ENCODE measurements around the gene MYO9B. TPM values are rescaled to one million over a fixed set of nuclear protein-coding genes. Genes with fewer than 3 reads are reported as not detected.

The MYO9B gene
- total and polyA plus RNA-seq, 2 of the 13 experiments (the other 11 are each of a cell fraction or from before 2014, with no cell fraction given) = 18.0 to 18.3 TPM

DNA sequence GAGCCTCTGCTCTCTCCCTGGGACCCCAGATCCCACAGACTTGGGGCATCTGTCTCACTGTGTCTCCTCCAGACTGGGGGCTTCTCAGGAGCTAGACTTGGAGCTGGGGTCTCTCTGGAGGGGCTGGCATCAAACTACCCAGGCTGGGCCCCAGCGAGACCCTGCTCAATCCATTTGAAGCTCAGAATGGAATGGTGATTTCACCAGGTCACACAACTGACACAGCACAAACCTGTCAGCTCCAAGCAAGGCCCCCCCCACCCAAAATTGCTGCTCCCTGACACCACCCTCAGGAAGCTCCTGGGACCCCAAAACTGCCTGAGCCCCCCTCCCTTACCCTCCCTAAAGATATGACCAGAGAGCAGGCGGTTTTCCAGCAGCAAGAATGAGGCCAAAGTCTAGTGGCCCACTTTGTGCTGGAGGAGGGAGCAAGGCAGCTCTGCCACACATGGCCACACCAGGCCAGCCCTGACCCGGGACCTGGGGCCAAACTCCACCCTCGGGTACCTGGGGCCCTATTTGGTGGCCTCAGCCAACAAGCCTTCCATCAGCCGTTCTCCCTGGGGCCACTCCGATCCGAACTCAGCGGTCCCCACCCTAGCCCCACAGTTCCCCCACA, 167.7 kb downstream of the MYO9B start (continued):
- TF ChIP-seq, protein P1, sequence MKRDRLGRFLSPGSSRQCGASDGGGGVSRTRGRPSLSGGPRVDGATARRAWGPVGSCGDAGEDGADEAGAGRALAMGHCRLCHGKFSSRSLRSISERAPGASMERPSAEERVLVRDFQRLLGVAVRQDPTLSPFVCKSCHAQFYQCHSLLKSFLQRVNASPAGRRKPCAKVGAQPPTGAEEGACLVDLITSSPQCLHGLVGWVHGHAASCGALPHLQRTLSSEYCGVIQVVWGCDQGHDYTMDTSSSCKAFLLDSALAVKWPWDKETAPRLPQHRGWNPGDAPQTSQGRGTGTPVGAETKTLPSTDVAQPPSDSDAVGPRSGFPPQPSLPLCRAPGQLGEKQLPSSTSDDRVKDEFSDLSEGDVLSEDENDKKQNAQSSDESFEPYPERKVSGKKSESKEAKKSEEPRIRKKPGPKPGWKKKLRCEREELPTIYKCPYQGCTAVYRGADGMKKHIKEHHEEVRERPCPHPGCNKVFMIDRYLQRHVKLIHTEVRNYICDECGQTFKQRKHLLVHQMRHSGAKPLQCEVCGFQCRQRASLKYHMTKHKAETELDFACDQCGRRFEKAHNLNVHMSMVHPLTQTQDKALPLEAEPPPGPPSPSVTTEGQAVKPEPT (CRISPR knock-in tag; IDR thresholded peaks at IDR 0.05; ENCODE audit: low read depth) = no peak
- peak; percentile 40 to 48; a peak in 2 of 4 replicates for TF ChIP-seq POLR2A (IDR thresholded peaks at IDR 0.05; ENCODE audit: insufficient read depth in 1 of 2, low read depth in 2 of 2, low read length in 2 of 2)
- no peak for TF ChIP-seq NCOA2 (CRISPR knock-in tag; IDR thresholded peaks at IDR 0.05)
- peak; percentile 75 for TF ChIP-seq ZNF687 (CRISPR knock-in tag; IDR thresholded peaks at IDR 0.05)
- no peak for TF ChIP-seq E2F2 (CRISPR knock-in tag; IDR thresholded peaks at IDR 0.05; ENCODE audit: borderline replicate concordance)
- no peak for TF ChIP-seq ZFP1 (CRISPR knock-in tag; IDR thresholded peaks at IDR 0.05)
- TF ChIP-seq, protein P2, sequence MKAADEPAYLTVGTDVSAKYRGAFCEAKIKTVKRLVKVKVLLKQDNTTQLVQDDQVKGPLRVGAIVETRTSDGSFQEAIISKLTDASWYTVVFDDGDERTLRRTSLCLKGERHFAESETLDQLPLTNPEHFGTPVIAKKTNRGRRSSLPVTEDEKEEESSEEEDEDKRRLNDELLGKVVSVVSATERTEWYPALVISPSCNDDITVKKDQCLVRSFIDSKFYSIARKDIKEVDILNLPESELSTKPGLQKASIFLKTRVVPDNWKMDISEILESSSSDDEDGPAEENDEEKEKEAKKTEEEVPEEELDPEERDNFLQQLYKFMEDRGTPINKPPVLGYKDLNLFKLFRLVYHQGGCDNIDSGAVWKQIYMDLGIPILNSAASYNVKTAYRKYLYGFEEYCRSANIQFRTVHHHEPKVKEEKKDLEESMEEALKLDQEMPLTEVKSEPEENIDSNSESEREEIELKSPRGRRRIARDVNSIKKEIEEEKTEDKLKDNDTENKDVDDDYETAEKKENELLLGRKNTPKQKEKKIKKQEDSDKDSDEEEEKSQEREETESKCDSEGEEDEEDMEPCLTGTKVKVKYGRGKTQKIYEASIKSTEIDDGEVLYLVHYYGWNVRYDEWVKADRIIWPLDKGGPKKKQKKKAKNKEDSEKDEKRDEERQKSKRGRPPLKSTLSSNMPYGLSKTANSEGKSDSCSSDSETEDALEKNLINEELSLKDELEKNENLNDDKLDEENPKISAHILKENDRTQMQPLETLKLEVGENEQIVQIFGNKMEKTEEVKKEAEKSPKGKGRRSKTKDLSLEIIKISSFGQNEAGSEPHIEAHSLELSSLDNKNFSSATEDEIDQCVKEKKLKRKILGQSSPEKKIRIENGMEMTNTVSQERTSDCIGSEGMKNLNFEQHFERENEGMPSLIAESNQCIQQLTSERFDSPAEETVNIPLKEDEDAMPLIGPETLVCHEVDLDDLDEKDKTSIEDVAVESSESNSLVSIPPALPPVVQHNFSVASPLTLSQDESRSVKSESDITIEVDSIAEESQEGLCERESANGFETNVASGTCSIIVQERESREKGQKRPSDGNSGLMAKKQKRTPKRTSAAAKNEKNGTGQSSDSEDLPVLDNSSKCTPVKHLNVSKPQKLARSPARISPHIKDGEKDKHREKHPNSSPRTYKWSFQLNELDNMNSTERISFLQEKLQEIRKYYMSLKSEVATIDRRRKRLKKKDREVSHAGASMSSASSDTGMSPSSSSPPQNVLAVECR (CRISPR knock-in tag; IDR thresholded peaks at IDR 0.05; ENCODE audit: borderline replicate concordance) = 0 out of 2 replicates have a peak, but pooled peaks have one; percentile 4
- peak; percentile 57; the same call in 1 of the 2 replicates for TF ChIP-seq ZBTB7B (CRISPR knock-in tag; IDR thresholded peaks at IDR 0.05)
- TF ChIP-seq MYC (CRISPR knock-in tag; IDR thresholded peaks at IDR 0.05; ENCODE audit: borderline replicate concordance) = peak; percentile 73; the same call in 1 of the 2 replicates
